GM12878 (cell line): ENCODE results near the gene ENOX1. TPM values are rescaled to one million over a fixed set of nuclear protein-coding genes. Genes with fewer than 3 reads are reported as not detected.

Experiments
- ATAC-seq: fragments of 200-7000 bp; cut with Tn5 transposase; 3 replicates; pipeline ENCODE4 v1.9.1; 2020; ENCODE audit warnings: mild to moderate bottlenecking, moderate library complexity
- BruUV-seq: library from RNA; stranded (reverse); fragments of 400-500 nt; replicated peaks from 2 replicates; lab custom pipeline; 2021; lab: Mats Ljungman, UMichigan
- CTCF ChIA-PET: fragments of 300-600 bp; sonication (Branson Sonifier 250); formaldehyde crosslinking; extraction: SDS; loops from one replicate; lab custom pipeline; 2021; ENCODE audit warnings: inconsistent platforms; lab: Yijun Ruan, JAX
- POLR2A ChIA-PET: fragments of 350-600 bp; formaldehyde crosslinking; extraction: SDS; loops from one replicate; lab custom pipeline; 2021; ENCODE audit warnings: inconsistent platforms; lab: Charles Lee
- RAD21 ChIA-PET: fragments of 300-600 bp; sonication (Branson Sonifier 250); formaldehyde crosslinking; loops from one replicate; lab custom pipeline; 2023; ENCODE audit warnings: antibody characterized with exemption; ENCODE audit not compliant: unreplicated experiment; lab: Charles Lee
- SMC1A ChIA-PET: fragments of 300-600 bp; sonication (Branson Sonifier 250); formaldehyde crosslinking; loops from one replicate; lab custom pipeline; 2023; ENCODE audit not compliant: unreplicated experiment, uncharacterized antibody; lab: Charles Lee
- DNase-seq: peaks from one replicate; pipeline ENCODE4 v3.0.0-alpha.2; 2011; ENCODE audit warnings: low read depth, low spot score
- FAIRE-seq: peaks from 3 replicates; lab custom pipeline; 2011; peaks lifted over from hg19 to GRCh38; lab: Jason Lieb, UNC
- H2AFZ ChIP-seq: 2 replicates; pipeline ENCODE4 v1.6.0; 2011; ENCODE audit warnings: low read depth, low read length, control low read depth; ENCODE audit not compliant: control insufficient read depth
- H3K27ac ChIP-seq: 2 replicates; pipeline ENCODE4 v1.5.1; 2011; ENCODE audit warnings: control low read depth; ENCODE audit not compliant: control insufficient read depth, insufficient read depth
- H3K27me3 ChIP-seq, 2 experiments: replicated peaks in 1 of 2; 2 replicates each; pipeline versions ENCODE4 v1.6.0 to v1.6.1; 2011; ENCODE audit warnings: low read length in 1 of 2; ENCODE audit not compliant: control insufficient read depth in 2 of 2, insufficient read depth in 2 of 2
- H3K36me3 ChIP-seq, 2 experiments: 2 replicates each; pipeline ENCODE4 v1.5.1; 2011; ENCODE audit warnings: low read length in 1 of 2; ENCODE audit not compliant: control insufficient read depth in 2 of 2, insufficient read depth in 2 of 2
- H3K4me1 ChIP-seq: 2 replicates; pipeline ENCODE4 v1.6.1; 2011; ENCODE audit warnings: mild to moderate bottlenecking, low read length, moderate library complexity, mixed read lengths; ENCODE audit not compliant: control insufficient read depth, insufficient read depth
- H3K4me2 ChIP-seq: 2 replicates; pipeline ENCODE4 v1.6.0; 2011; ENCODE audit warnings: control low read depth; ENCODE audit not compliant: control insufficient read depth, insufficient read depth
- H3K4me3 ChIP-seq: fragments of 200-600 bp; sonication (generic); 2 replicates; pipeline ENCODE4 v1.5.1; 2016
- H3K79me2 ChIP-seq: 2 replicates; pipeline ENCODE4 v1.6.0; 2011; ENCODE audit warnings: low read length; ENCODE audit not compliant: control insufficient read depth, insufficient read depth
- H3K9ac ChIP-seq: 2 replicates; pipeline ENCODE4 v1.8.0; 2011; ENCODE audit warnings: low read length, control low read depth, mixed read lengths; ENCODE audit not compliant: control insufficient read depth, insufficient read depth
- H3K9me3 ChIP-seq: replicated peaks from 3 replicates; pipeline ENCODE4 v1.5.1; 2011; ENCODE audit warnings: mild to moderate bottlenecking, low read length; ENCODE audit not compliant: control insufficient read depth, insufficient read depth
- H4K20me1 ChIP-seq: 2 replicates; pipeline ENCODE4 v1.6.0; 2011; ENCODE audit not compliant: control insufficient read depth, insufficient read depth
- ATF7 ChIP-seq: fragments of 450-650 bp; IDR thresholded peaks from 2 replicates; pipeline ENCODE4 v1.6.1; 2016; ENCODE audit warnings: low read depth, mild to moderate bottlenecking
- BACH1 ChIP-seq: fragments of 450-650 bp; IDR thresholded peaks from 2 replicates; pipeline ENCODE4 v1.6.1; 2017; ENCODE audit warnings: mild to moderate bottlenecking, borderline replicate concordance
- CBFB ChIP-seq: IDR thresholded peaks from 2 replicates; pipeline ENCODE4 v1.6.1; 2016; ENCODE audit warnings: antibody characterized with exemption, low read depth
- CEBPB ChIP-seq, 2 experiments: fragments of 150-350 bp in 1 of 2; IDR thresholded peaks; 2 replicates each; pipeline ENCODE4 v1.6.1; 2012 to 2014; ENCODE audit warnings: low read depth in 2 of 2, low read length in 2 of 2, borderline replicate concordance in 1 of 2, inconsistent platforms in 1 of 2
- E2F4 ChIP-seq: IDR thresholded peaks from 2 replicates; pipeline ENCODE4 v1.6.1; 2012; ENCODE audit warnings: low read depth, low read length, improper control_type of control experiment
- KLF5 ChIP-seq: fragments of 450-650 bp; IDR thresholded peaks from 2 replicates; pipeline ENCODE4 v1.6.1; 2014; ENCODE audit warnings: mild to moderate bottlenecking; ENCODE audit not compliant: partially characterized antibody
- MEF2A ChIP-seq: IDR thresholded peaks from 2 replicates; pipeline ENCODE4 v1.6.1; 2011; ENCODE audit warnings: low read depth, mild to moderate bottlenecking, low read length, moderate library complexity; ENCODE audit not compliant: insufficient read depth
- NFIC ChIP-seq: IDR thresholded peaks from 2 replicates; pipeline ENCODE4 v1.6.1; 2012; ENCODE audit warnings: low read depth, mild to moderate bottlenecking, inconsistent platforms, low read length, moderate library complexity
- PML ChIP-seq: IDR thresholded peaks from 2 replicates; pipeline ENCODE4 v1.6.1; 2012; ENCODE audit warnings: low read length, inconsistent platforms
- RAD21 ChIP-seq: IDR thresholded peaks from 2 replicates; pipeline ENCODE4 v1.6.1; 2011; ENCODE audit warnings: mild to moderate bottlenecking, low read depth, low read length, moderate library complexity; ENCODE audit not compliant: insufficient read depth
- RAD51 ChIP-seq: fragments of 450-650 bp; IDR thresholded peaks from 2 replicates; pipeline ENCODE4 v1.6.1; 2016; ENCODE audit warnings: moderate library complexity, mild to moderate bottlenecking, inconsistent platforms
- RFX5 ChIP-seq: IDR thresholded peaks from 2 replicates; pipeline ENCODE4 v1.6.1; 2011; ENCODE audit warnings: low read depth, low read length, improper control_type of control experiment
- SREBF2 ChIP-seq: IDR thresholded peaks from 2 replicates; pipeline ENCODE4 v1.6.1; 2012; ENCODE audit warnings: mild to moderate bottlenecking, low read length
- SUZ12 ChIP-seq: fragments of 200-600 bp; sonication (generic); IDR thresholded peaks from one replicate; pipeline ENCODE4 v1.6.1; 2018; ENCODE audit warnings: antibody characterized with exemption, mild to moderate bottlenecking; ENCODE audit not compliant: unreplicated experiment
- ZNF274 ChIP-seq: IDR thresholded peaks from one replicate; pipeline ENCODE4 v1.8.0; 2011; ENCODE audit not compliant: insufficient read length, insufficient read depth
- WGBS: methylation state at CpG from one replicate; pipeline ENCODE4 v1.1.6; 2016; ENCODE audit warnings: low lambda C conversion rate; ENCODE audit not compliant: insufficient replicate concordance, insufficient coverage; ENCODE audit errors: missing lambda C conversion rate; 5-methylcytosine and 5-hydroxymethylcytosine counted together
- in situ Hi-C: fragments of 300-500 bp; cut with MboI; formaldehyde crosslinking; loops from 9 replicates; pipeline ENCODE4 v1.14.3; 2018; ENCODE audit warnings: mixed read lengths
- intact Hi-C: fragments of 100-400 bp; cut with micrococcal nuclease; formaldehyde crosslinking; loops from one replicate; pipeline ENCODE4 v1.14.2; 2022; ENCODE audit not compliant: unreplicated experiment
- polyA plus RNA-seq, 11 experiments: library from polyadenylated mRNA; depleted of rRNA in 4 of 11; unstranded in 6 of 11; stranded (reverse) in 5 of 11; fragments of >200 nt; fragmentation: Nextera tagmentation in 4 of 11; fragmentation: Illumina TruSeq in 1 of 11; extraction: Ambion mirVana in 4 of 11; extraction: Trizol in 1 of 11; gene quantifications; 1 replicate in 1 of 11; 2 replicates in 10 of 11; pipeline versions ENCODE4 v1.2.1 to v1.2.3, GENCODE V29; 2011 to 2016; ENCODE audit warnings: inconsistent platforms in 2 of 11, missing spikeins in 2 of 11, low read depth in 1 of 11
- total RNA-seq, 4 experiments: library from RNA; depleted of rRNA in 3 of 4; stranded (reverse); fragments of >200 nt in 3 of 4; fragmentation: Illumina TruSeq in 1 of 4; extraction: Trizol in 1 of 4; gene quantifications; 2 replicates each; pipeline versions ENCODE4 v1.2.1 to v1.2.3, GENCODE V29; 2013 to 2021
- TF ChIP-seq, protein P1 (sequence below): IDR thresholded peaks from 2 replicates; pipeline ENCODE4 v1.6.1; 2012; ENCODE audit warnings: low read depth, low read length, improper control_type of control experiment

The ENOX1 gene
- total and polyA plus RNA-seq, 10 of the 15 experiments (the other 5 are each of a cell fraction or from before 2014, with no cell fraction given), result 0.11 to 0.26 (median 0.15) TPM

- no peaks in the 10 kb centered on the region for H3K9me3 ChIP-seq
- DNase-seq (no peak), FAIRE-seq (no peak), ATAC-seq (no peak)
- no peaks in the 10 kb centered on the region for H4K20me1 ChIP-seq
- no peak overlapping the region for H2AFZ ChIP-seq
- no peak overlapping the region for H3K27ac ChIP-seq
- no TSS peak for BruUV-seq
- H3K36me3 ChIP-seq, result no peaks in the 10 kb centered on the region
- POLR2A ChIA-PET, result no interaction called here
- SMC1A ChIA-PET, result interaction anchor here (1.0 to 1.3 kb wide), 3 partner anchors 9 to 831 kb away, joined by 3 to 5 read pairs (median 5); no protein-coding TSS in a partner anchor
- no peak overlapping the region for H3K9ac ChIP-seq
- TF ChIP-seq CBFB (no peak), PML (no peak), NFIC (no peak), CEBPB (IDR thresholded peaks at IDR 0.05; ENCODE audit: borderline replicate concordance in 1 of 2, low read depth in 2 of 2, low read length in 2 of 2) (no peak), SREBF2 (no peak), BACH1 (no peak), KLF5 (no peak), RAD21 (no peak), E2F4 (no peak), MEF2A (no peak), RFX5 (no peak), RAD51 (no peak), ATF7 (no peak), ZNF274 (no peak), SUZ12 (no peak)
- TF ChIP-seq, protein P1, sequence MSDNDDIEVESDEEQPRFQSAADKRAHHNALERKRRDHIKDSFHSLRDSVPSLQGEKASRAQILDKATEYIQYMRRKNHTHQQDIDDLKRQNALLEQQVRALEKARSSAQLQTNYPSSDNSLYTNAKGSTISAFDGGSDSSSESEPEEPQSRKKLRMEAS, result no peak
- 33% methylated on average over 3 of the region's 3 CpGs for WGBS
- CTCF ChIA-PET, result interaction anchor here (0.6 to 1.8 kb wide), 3 partner anchors 9 to 832 kb away, joined by 3 to 6 read pairs (median 6); no protein-coding TSS in a partner anchor
- H3K4me2 ChIP-seq, result no peak overlapping the region
- H3K4me1 ChIP-seq, result no peaks in the 10 kb centered on the region
- H3K4me3 ChIP-seq, result no peak overlapping the region
- peaks cover 0 to 2% of the 10 kb centered on the region in 2 experiments; a peak in 1 of 4 replicates for H3K27me3 ChIP-seq
- RAD21 ChIA-PET, result interaction anchor here (1.1 kb wide), 1 partner anchor 48 kb away, joined by 3 read pairs; no protein-coding TSS in a partner anchor
- no peaks in the 10 kb centered on the region for H3K79me2 ChIP-seq
- intact Hi-C loops (loop anchor here (5.0 to 10.0 kb wide), 3 partner anchors 606 to 1204 kb away; no protein-coding TSS in a partner anchor), in situ Hi-C loops (loop anchor here (10.0 kb wide), 2 partner anchors 496 to 826 kb away; no protein-coding TSS in a partner anchor)
Measured at GRCh38 chr13:43800828-43801227, 14.1 kb upstream of the ENOX1 start.
